ENCODE data around the gene CEP70. TPM values are rescaled to one million over a fixed set of nuclear protein-coding genes. Genes with fewer than 3 reads are reported as not detected.
"Not testable (repeated sequence)": the region's sequence is repeated elsewhere in the genome, so short reads cannot be mapped to it uniquely, and the experiment has no call there.

Gene CEP70
- total RNA-seq, 1 experiment from 2014 or later: 35.5 TPM

GRCh38 chr3:138593488-138594149, 441 bp downstream of the CEP70 start:
- no peak for DNase-seq (ENCODE audit: extremely low read depth, low read depth)

GRCh38 chr3:138591392-138591791, 2.7 kb downstream of the CEP70 start:
- no peak for DNase-seq (ENCODE audit: extremely low read depth, low read depth)

GRCh38 chr3:138588445-138588844, 5.6 kb downstream of the CEP70 start:
- no peak for DNase-seq (ENCODE audit: extremely low read depth, low read depth)

GRCh38 chr3:138587374-138587773, 6.7 kb downstream of the CEP70 start:
- no peak for DNase-seq (ENCODE audit: extremely low read depth, low read depth)

- no peak for DNase-seq (ENCODE audit: extremely low read depth, low read depth)
Measured at GRCh38 chr3:138578961-138579574, 15.0 kb downstream of the CEP70 start.

GRCh38 chr3:138578141-138578540, 15.9 kb downstream of the CEP70 start:
- DNase-seq (ENCODE audit: extremely low read depth, low read depth): no peak

GRCh38 chr3:138573138-138573537, 20.9 kb downstream of the CEP70 start:
- DNase-seq (ENCODE audit: extremely low read depth, low read depth): no peak

- DNase-seq (ENCODE audit: extremely low read depth, low read depth): peak; percentile 4
Measured at GRCh38 chr3:138569624-138570023, 24.4 kb downstream of the CEP70 start.

- no peak for DNase-seq (ENCODE audit: extremely low read depth, low read depth)
Measured at GRCh38 chr3:138569090-138569489, 25.0 kb downstream of the CEP70 start.

GRCh38 chr3:138567403-138567802, 26.7 kb downstream of the CEP70 start:
- no peak for DNase-seq (ENCODE audit: extremely low read depth, low read depth)

- DNase-seq (ENCODE audit: extremely low read depth, low read depth): not testable (repeated sequence)
Measured at GRCh38 chr3:138566293-138566692, 27.8 kb downstream of the CEP70 start.

GRCh38 chr3:138562902-138563301, 31.2 kb downstream of the CEP70 start:
- not testable (repeated sequence) for DNase-seq (ENCODE audit: extremely low read depth, low read depth)

GRCh38 chr3:138560501-138560900, 33.6 kb downstream of the CEP70 start:
- no peak for DNase-seq (ENCODE audit: extremely low read depth, low read depth)

- DNase-seq (ENCODE audit: extremely low read depth, low read depth): no peak
Measured at GRCh38 chr3:138559134-138559533, 34.9 kb downstream of the CEP70 start.

- DNase-seq (ENCODE audit: extremely low read depth, low read depth): not testable (repeated sequence)
Measured at GRCh38 chr3:138554775-138555174, 39.3 kb downstream of the CEP70 start.

- DNase-seq (ENCODE audit: extremely low read depth, low read depth): not testable (repeated sequence)
Measured at GRCh38 chr3:138550958-138551357, 43.1 kb downstream of the CEP70 start.

- no peak for DNase-seq (ENCODE audit: extremely low read depth, low read depth)
Measured at GRCh38 chr3:138549179-138549977, 44.7 kb downstream of the CEP70 start.

GRCh38 chr3:138547342-138547975, 46.6 kb downstream of the CEP70 start:
- no peak for DNase-seq (ENCODE audit: extremely low read depth, low read depth)

GRCh38 chr3:138544546-138544945, 49.5 kb downstream of the CEP70 start:
- DNase-seq (ENCODE audit: extremely low read depth, low read depth): no peak

- DNase-seq (ENCODE audit: extremely low read depth, low read depth): no peak
Measured at GRCh38 chr3:138542977-138543376, 51.1 kb downstream of the CEP70 start.

GRCh38 chr3:138539352-138539751, 54.7 kb downstream of the CEP70 start:
- no peak for DNase-seq (ENCODE audit: extremely low read depth, low read depth)

All from NCI-H460 (cell line).